ENCODE data around the gene SMG6.

DNA sequence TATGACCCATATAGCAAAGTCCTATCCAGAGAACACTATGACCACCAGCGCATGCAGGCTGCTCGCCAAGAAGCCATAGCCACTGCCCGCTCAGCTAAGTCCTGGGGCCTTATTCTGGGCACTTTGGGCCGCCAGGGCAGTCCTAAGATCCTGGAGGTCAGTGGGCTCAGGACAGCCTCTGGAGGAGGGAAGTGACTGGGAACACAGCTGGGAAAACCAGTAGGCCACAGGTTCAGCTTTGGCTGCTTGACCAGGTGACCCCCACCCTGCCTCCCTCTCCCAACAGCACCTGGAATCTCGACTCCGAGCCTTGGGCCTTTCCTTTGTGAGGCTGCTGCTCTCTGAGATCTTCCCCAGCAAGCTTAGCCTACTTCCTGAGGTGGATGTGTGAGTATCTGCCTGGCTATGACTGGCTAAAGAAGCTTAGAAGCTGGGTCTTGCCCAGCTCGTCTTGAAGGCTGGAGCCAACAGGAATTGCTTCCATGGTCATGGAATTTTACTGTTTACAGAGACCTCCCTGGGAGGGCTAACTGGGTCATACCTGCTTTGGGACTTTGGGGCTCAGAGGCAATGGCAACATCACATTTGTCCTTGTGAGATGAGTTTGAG is 263.3 kb downstream of the SMG6 start:
- TF ChIP-seq POLR2A (IDR thresholded peaks at IDR 0.05; ENCODE audit: low read length), result no peak
- no peak for TF ChIP-seq GATA1 (IDR thresholded peaks at IDR 0.05; ENCODE audit: low read depth, low read length)

All from erythroblast (primary cell).